Activated T-cell treated with anti-CD3 and anti-CD28 coated beads for 4 hours (primary cell): ENCODE measurements around the gene IRF2BP2.
"Not testable (repeated sequence)": the region's sequence is repeated elsewhere in the genome, so short reads cannot be mapped to it uniquely, and the experiment has no call there.

Experiments
- DNase-seq: peaks from one replicate; pipeline ENCODE4 v3.0.0-alpha.2; 2020

IRF2BP2 gene

GRCh38 chr1:234610061-234610665 lies at the start of gene IRF2BP2:
IRF2BP2 (minus strand) TSS chr1:234610178; CDS start chr1:234609494, 684 bp downstream.
- peak; percentile 71 for DNase-seq

GRCh38 chr1:234659538-234659937 lies 49.6 kb upstream of the IRF2BP2 start:
- DNase-seq: no peak

DNA sequence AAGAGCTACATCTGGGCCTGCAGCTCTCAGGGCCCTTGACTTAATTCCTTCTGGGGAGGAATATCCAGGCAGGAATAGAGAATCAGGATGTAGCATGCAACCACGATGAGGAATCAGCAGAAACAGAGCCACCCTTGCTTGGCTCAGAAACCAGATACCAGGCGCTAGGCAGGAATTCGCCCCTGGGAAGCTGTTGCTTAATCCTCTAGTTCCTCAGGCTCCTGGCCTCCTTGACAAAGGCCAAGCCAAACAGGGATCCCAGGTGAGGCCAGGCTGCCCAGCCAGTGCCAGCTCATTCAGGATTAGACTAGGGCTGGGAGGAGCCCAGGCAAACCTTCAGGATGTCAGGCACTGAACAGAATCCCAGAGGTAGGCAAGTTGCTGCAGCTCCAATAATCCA lies 48.2 kb upstream of the IRF2BP2 start:
- no peak for DNase-seq

DNA sequence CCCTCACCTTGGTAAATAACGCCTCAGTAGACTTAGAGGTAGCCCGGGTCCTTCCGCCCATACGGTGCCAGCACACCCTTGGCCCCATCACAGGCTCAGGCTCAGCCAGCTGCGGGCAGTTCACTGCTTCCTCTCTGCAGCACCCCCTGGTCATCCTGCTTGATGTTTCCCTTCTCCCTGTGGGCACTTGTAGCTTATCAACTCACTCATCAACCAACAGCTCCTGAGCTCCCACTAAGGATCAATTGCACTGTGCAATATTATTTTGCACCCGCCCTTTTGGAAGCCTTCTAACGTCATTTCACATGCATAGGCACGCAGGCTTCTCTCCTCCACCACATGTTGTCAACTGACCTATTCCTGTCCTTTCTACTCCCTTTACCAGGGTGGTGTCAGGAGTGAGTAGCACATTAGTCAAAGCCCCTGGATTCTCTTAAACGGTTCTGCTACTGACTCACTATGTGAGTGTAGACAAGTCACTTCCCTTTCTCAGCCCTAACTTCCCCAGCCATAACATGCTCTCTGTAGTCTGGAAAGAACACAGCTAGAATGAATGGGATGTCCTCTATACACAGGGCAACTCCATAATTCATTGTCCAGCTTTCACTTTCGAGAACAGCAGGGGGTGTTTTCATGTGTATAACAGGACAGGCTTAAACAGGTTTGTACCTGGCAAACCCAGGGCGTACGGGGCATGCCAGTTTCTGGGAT lies 47.1 kb upstream of the IRF2BP2 start:
- no peak for DNase-seq

- DNase-seq: no peak
Observed at GRCh38 chr1:234656070-234656895, 46.3 kb upstream of the IRF2BP2 start.

DNA sequence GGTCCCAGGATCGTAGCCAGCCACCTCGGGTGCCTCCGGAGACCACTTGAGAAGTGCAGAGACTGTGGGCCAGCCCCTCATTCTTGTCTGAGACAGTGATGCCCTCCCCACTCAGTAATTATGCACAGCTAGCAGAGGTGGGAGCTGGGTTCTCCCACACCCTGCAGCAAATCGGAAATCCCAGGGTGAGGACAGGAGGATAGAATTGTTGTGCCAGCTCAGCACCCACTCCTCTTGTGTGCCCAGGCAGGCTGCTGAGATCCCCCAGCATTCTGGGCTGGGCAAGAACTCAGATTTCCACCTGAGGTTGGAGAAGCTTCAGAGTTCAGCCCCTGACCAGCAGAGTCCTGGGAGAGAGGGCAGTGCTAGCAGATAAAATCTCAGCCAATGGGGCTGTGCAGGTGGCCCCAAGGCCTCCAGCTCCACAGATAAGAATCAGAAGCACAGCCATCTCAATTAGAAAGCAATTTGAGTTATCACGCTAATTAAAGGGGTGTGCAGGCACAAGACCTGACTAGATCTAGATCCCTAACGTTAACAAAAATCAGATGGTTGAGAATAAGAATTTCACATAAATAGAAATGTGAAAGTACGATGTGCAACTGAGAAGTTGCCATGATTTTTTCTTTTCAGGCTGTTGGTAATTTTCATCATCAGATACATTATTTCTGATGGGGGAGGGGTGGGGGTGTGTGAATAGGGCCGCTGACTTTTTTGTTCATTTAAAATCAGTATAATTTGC lies 45.5 kb upstream of the IRF2BP2 start:
- no peak for DNase-seq

GRCh38 chr1:234654002-234654733 lies 44.2 kb upstream of the IRF2BP2 start:
- DNase-seq: no peak

- no peak for DNase-seq
Observed at GRCh38 chr1:234649432-234650081, 39.6 kb upstream of the IRF2BP2 start.

DNA sequence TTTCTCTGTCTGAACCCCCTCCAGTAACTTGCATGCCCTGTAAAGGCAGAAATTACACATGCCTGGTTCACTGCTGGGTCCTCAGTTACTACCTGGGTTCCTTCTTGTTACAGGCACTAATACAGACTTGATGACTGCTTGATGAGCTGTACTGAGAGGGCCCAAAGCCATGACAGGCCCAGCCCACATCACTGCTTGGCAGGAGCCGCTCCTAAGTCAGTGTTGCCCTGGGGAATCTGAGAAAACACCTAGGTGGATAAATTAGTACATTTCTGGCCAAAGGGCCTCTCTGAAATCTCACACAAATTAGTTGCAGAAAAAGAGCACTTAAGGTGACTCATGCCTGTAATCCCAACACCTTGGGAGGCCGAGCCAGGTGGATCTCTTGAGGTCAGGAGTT lies 37.8 kb upstream of the IRF2BP2 start:
- no peak for DNase-seq

DNA sequence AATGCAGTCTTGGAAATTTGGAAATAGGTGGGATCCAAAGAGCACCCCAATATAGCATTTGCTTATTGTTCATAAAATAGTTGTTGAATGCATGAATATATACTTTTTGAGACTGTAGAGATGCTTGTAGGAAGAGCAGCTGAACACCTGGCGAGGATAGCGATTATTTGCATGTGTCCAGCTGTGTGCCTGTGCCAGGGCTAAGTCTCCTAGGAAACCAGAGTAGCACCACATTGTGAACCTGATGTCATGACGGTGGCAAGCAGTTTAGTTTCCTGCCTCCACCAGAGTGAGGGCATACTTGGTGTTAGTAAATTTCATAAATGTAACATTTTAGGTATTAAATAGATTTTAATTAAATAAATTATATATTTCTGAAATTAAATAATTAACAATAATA lies 37.3 kb upstream of the IRF2BP2 start:
- no peak for DNase-seq

DNA sequence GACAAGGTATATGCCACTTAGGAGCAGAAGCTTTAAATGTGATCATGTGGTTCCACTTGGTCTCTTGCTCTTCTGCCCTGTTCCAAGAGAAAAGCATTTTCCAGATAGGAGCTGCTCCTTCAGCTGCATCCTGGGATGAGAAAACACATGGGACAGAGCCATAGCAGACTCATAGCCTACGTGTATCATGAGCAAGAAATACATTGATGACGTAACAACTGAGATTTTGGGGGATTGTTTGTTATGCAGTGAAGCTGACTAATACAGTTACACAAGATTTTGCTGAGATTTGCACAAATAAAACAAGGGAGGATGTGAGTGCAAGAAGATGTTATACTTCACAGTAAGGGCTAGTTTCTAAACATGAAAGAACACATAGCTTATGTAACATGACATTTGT lies 36.0 kb upstream of the IRF2BP2 start:
- no peak for DNase-seq

DNA sequence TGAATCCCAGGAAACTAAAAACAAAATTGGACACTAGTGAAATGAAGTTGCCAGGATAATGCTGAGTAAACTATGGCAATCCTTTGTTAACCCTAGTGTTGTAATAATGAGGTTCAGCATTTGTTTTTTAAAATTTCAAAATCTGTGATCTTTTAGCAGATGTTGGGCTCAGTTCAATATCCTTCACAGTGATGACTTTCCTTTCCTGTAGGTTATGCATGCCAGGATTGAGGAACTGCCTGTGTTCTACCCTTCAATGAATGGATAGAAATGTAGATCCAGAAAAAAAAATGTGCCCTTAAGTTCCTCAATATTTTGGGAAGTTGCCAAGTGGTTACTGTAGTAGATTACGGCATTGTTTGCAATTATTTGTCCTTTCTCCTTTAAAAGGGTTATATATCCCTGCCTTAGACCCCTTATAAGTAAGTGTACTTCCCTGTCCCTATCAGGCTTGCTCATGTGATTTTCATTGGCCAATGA lies 35.5 kb upstream of the IRF2BP2 start:
- DNase-seq: no peak

DNA sequence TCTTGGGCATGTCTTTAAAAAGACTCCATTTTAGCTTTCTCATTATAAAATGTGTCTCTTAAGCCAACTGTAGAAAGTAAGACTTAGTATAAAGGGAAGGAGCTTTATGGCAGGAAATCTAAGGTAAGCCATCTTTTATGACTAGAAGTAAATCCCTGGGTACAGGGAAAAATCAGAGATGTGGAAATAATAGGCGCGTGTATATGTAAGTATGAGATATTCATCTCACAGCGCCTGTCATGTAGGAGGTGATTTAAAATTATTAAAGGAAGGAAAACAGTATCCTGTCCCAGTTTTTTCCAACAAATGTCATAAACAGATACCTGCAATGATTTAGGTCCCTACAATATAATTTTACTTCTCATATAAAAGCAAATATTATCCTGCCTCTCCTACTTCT lies 35.0 kb upstream of the IRF2BP2 start:
- DNase-seq: no peak

DNA sequence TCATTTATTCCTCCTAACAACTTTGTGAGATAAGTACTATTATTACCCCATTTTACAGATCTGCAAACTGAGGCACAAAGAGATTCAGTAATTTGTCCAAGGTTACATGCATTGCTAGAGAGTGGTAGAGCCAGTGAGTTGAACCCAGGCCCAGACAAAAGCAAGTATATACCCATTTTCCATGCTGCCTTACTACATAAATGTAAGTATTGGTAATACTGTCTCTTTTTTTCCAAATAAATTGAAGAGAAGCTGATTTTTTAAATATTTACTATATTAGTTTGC lies 33.8 kb upstream of the IRF2BP2 start:
- DNase-seq: no peak

GRCh38 chr1:234643111-234643849 lies 33.3 kb upstream of the IRF2BP2 start:
- no peak for DNase-seq

DNA sequence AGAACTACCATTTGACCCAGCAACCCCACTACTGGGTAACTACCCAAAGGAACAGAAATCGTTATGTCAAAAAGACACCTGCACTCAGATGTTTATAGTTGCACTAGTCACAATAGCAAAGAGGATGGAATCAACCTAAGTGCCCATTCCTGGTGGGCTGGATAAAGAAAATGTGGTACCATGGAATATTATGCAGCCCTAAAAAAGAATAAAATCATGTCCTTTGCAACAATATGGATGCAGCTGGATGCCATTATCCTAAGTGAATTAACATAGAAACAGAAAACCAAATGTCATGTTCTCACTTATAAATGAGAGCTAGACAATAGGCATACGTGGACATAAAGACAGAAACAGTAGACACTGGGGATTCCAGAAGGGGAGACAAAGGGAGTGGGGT lies 32.5 kb upstream of the IRF2BP2 start:
- no peak for DNase-seq

DNA sequence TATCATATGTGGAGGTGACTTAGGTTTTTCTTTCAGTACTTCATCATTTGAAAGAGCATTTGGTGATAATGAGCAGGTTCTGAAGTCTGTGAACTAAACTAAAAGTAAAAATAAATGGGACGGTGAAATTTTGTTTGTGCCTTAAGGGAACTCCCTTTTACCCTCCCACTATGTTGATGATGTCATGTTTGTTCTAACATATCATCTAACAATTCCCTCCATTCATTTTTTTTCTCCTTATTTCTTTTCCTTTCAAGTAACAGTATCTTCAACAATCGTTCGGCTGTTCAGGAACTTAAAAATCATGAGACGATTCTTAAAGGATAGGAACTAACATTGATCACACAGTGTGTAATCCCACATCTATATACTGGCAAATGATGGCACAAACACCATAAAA lies 30.0 kb upstream of the IRF2BP2 start:
- no peak for DNase-seq

DNA sequence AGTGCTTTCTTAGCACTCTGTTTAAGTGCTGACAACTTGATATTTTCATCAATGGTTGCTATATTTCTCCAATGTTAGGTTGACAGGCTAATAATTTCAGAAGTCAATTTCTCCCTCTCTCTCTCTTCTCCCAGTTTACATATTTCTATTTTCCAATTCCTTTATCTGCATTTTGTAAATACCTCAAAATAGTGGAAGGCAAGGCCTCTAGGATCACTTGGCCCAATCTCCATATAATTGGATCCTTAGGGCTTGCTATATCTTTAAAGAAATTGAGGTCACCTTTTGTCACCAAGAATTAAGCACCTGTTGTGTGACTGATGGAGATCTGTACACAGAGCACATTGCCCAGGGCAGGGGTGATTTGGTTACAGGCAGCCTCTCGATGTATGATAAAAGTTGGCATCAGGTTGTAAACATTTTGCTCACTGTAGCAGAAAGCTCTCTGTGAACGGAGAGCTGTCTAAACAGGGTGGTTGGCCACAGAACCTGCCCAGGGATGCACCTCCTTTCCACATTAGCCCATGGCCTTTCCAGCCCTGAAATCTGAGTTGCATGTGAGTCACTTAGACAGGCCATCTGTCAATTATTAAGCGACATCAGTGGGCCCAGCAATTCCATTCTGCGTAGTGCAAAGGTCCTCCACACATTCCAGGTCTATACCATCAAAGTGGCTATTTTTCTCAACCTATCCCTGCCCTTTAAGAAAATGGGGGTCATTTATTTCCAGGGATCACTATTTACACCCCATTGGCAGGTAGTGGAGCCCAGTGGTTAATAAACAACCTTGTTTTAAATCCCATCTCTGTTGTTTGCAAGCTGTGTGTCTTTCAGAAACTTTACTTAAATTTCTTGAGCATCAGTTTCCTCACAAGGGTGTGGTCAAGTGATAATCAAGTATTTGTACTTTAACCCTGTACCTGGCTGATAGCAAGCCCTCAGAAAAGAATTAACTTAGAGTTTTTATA lies 29.1 kb upstream of the IRF2BP2 start:
- no peak for DNase-seq

DNA sequence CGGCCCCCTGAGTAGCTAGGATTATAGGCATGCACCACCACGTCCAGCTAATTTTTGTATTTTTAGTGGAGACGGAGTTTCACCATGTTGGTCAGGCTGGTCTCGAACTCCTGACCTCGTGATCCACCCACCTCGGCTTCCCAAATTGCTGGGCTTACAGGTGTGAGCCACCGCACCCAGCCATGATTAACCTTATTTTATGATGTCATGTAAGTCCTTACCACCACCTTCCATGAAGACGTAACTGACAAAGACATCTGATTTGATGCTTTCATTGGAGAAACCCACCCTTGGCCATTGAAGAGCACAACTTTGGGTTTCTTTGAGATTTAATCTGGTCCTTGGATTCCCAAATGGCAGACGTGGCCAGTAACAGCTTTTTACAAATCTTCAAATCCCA lies 24.9 kb upstream of the IRF2BP2 start:
- DNase-seq: not testable (repeated sequence)

- DNase-seq: no peak
Observed at GRCh38 chr1:234634387-234634786, 24.4 kb upstream of the IRF2BP2 start.
